ENCODE measurements around the gene LTO1.
A peak's percentile ranks its signal among the peaks of the same experiment; 100 is the strongest.
"Not testable (repeated sequence)": the region's sequence is repeated elsewhere in the genome, so short reads cannot be mapped to it uniquely, and the experiment has no call there.

Gene LTO1

DNA sequence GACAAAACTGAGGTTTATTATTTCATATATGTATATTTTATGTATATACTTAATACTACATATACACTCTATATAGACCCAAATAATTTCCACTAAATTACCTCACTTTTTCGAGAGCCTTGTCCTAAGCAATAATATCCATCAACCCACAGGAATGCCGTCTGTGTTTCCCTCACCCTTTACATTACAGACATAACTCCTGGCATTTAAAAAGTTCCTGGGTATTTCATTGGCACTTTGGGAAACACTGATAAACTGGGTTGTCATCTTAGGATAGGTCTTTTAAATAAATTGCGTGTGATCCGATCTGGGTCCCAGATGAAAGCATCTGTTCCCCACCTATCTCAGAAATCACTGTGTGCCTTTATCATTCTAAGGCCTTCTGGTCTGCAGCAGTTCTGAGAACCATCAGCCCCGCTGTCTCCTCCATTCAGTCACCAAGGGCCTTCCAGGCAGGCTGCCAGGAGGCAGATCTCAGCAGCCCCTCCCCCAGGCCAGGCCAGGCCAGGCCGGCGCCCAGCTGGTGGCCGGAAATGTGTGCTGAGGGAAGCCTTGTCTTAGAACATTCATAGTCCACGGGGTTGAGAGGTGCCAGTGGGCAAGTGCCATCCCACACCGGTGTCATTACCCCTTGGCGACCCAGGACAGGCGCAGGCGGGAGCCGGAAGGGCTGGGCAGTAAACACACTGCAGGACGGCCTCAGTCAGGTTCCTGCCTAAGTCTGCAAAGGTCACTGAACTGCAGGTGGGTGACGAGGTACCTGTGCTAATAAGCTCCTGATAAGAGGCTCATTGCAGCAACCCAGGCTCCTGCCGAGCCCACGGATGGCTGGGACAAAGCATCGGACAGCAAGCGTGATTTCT is 25.4 kb upstream of the LTO1 start:
- DNase-seq: no peak

- DNase-seq: peak; percentile 11
Observed at GRCh38 chr11:69699213-69699612, 24.1 kb upstream of the LTO1 start.

DNA sequence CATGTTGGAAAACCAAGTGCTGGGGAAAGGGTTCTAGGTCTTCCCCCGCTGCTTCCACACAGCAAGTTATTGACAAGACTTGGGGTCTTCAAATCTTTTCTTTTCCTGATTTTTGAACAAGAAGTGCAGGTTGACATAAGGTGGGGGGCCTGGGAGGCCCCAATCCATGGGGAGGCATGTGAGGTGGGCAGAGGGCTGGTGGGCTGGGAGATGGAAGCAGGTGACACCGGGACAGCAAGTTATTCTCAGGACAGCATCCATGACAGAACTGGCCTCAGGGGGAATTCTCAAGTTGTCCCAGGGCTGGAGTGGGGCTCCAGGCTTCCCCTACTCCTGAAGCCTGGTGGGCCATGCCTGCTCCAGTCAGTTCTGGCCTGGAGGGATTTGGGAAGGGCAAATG is 23.2 kb upstream of the LTO1 start:
- no peak for DNase-seq

GRCh38 chr11:69697861-69698260 is 22.7 kb upstream of the LTO1 start:
- DNase-seq: no peak

DNA sequence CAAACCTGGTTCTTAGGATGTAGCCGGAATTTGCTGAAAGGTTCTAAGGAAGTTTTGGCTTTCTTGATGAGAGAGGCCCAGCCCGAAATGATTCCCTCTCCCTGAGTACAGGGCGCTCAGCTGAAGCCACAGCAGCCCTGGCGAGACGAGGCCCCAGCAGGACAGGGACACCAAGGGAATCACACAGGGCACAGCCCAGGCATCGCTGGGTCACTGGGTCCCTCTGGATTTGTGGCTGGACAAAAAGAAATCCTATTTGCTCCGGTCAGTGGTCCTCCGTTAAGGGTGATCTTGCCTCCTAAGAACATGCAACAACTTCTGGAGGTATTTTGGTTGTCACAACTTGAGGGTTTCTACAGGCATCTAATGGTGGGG is 22.3 kb upstream of the LTO1 start:
- DNase-seq: no peak

- DNase-seq: no peak
Observed at GRCh38 chr11:69696749-69697468, 21.8 kb upstream of the LTO1 start.

DNA sequence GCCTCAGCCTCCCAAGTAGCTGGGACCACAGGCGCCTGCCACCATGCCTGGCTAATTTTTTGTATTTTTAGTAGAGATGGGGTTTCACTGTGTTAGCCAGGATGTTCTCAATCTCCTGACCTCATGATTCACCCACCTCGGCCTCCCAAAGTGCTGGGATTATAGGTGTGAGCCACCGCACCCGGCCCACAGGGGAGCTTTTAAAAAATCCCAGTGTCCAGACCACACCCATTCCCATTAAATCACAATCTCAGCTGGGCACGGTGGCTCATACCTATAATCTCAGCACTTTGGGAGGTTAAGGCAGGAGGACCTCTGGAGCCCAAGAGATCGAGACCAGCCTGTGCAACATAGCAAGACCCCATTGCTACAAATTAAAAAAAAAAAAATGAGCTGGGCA is 20.8 kb upstream of the LTO1 start:
- not testable (repeated sequence) for DNase-seq

- DNase-seq: no peak
Observed at GRCh38 chr11:69695581-69695980, 20.4 kb upstream of the LTO1 start.

GRCh38 chr11:69694781-69695180 is 19.6 kb upstream of the LTO1 start:
- DNase-seq: no peak

DNA sequence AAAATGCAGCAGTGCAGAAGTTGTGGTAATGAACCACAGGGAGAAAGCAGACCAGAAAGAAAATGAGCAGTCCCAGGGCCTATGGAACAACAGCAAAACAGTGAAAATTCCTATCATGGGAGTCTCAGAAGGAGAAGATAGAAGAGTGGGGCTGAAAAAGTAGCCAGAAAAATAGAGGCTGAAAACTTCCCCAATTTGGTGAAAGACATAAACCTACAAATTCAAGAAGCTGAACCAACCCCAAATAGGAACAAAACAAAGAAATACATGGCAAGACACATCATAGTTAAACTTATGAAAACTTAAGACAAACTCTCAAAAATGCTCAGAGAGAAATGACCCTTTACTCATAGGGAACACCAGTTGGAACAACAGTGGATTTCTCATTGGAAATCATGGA is 17.3 kb upstream of the LTO1 start:
- DNase-seq: no peak

DNA sequence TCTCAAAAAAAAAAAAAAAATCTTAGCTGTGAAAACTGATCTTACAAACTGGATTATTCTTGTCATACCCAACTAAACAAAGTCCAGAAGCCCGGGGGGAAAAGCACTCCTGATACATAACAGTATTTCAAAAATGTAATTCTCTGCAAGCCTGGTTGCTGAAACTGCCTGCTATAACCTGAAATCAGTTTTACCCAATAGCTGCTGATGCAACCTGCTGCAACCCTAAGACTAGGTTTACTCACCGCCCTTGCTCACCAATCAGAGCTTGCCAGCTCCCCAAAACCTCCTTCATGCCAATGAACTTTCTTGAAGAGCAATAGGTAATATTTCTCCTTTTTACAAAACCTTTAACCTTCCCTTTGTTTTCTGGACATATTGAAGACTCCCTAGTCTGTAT is 16.3 kb upstream of the LTO1 start:
- no peak for DNase-seq

GRCh38 chr11:69689484-69690319 is 14.5 kb upstream of the LTO1 start:
- DNase-seq: no peak

GRCh38 chr11:69687969-69688771 is 13.0 kb upstream of the LTO1 start:
- DNase-seq: not testable (repeated sequence)

- no peak for DNase-seq
Observed at GRCh38 chr11:69686856-69687255, 11.7 kb upstream of the LTO1 start.

DNA sequence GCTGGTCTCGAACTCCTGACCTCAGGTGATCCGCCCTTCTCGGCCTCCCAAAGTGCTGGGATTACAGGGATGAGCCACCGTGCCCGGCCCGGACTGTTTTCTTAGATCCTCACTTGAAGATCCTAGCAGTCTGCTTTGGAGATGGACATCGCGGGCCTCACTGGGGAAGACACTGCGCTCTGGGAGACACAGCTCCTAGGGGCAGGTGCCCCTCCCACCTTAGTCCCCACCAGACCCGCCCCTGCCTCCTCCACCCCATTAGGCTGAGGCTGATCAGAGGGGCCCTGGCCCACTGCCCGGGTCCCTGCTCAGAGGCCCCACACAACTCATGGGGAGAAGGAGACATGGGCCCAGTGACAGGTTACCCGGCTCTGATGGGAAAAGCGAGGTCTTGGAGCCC is 11.3 kb upstream of the LTO1 start:
- no peak for DNase-seq

DNA sequence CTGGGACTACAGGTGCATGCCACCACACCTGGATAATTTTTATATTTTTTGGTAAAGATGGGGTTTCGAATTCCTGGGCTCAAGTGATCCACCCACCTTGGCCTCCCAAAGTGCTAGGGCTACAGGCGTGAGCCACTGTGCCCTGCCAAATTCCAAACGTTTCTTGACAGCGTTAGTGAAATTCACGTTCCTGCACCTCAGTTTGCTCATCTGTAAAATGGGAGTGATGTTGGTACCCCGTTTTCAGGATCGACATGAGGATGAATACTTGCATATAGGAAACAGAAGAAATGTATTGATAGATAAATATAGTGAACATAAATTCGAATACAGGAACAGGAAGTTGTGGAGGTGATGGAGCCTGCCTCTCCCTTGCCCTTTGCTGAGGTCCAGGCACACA is 10.2 kb upstream of the LTO1 start:
- no peak for DNase-seq

DNA sequence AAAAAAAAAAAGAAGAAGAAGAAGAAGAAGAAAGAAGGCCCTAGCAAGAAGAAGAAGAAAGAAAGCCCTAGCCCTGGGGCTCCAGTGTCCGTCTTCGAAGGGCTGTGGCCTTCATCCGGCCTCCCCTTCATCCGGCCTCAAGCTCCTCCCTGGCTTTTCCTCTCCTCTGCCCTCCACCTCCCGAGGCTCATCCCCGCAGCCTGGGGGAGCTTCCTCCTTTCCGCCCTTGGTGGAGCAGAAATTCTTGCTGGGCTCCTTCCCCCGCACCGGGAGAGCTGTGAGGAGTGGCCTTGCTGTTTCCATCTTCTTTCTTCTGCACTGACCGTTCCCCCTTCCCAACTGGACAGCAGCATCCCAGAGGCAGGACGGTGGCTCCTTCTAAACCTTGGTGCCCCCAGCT is 9.5 kb upstream of the LTO1 start:
- no peak for DNase-seq

DNA sequence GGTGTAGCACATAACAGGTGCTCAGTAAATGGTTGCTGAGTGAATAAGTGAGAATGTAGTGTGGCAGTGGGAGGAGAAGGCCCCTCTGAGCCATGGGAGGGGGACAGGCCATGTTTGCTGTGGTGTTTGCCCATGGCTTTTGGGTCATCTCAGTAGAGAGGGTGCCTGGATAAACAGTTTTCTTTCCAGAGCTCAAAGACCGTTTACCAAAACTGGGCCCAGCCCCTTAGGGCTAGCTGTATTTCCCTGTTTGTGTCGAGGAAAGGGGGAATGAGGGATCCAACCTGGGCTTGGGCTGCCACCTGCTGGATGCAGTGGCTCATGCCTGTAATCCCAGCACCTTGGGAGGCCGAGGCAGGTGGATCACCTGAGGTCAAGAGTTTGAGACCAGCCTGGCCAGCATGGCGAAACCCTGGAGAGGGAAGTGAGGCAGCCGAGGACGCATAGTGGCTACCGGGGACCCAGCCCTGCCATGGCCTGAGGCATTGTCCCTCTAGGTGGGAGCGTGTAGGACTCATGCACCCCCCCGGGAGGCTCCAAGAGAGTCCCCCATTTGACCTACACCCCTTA is 8.7 kb upstream of the LTO1 start:
- DNase-seq: no peak

- DNase-seq: no peak
Observed at GRCh38 chr11:69682681-69683326, 7.7 kb upstream of the LTO1 start.

- no peak for DNase-seq
Observed at GRCh38 chr11:69682221-69682620, 7.1 kb upstream of the LTO1 start.

DNA sequence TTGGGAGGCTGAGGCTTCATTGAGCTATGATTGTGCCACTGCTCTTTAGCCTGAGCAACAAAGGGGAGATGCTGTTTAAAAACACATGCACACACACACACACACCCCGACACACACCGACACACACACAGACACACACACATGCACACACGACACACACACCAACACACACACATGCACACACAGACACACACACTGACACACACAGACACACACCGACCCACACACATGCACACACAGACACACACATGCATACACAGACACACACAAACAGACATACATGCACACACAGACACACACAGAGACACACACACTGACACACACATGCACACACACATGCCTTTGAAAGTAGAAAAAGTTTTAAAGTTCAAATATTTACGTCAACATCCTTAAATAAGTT is 5.5 kb upstream of the LTO1 start:
- no peak for DNase-seq

GRCh38 chr11:69677749-69678148 is 2.6 kb upstream of the LTO1 start:
- DNase-seq: no peak

Measured in NCI-H446 treated with DMSO at 0.1 percent for 48 hours (cell line).